ENCODE results near the gene MPC1. TPM values are rescaled to one million over a fixed set of nuclear protein-coding genes. Genes with fewer than 3 reads are reported as not detected.

The MPC1 gene
- total RNA-seq, 2 donors from 2014 or later = 21.6 to 22.1 TPM

- H3K36me3 Mint-ChIP-seq (ENCODE audit: low read depth) = peaks cover 8% of the 10 kb centered on the region
- DNase-seq (no peak), ATAC-seq (no peak)
- H3K4me1 Mint-ChIP-seq = peaks cover 7% of the 10 kb centered on the region
- H3K4me3 Mint-ChIP-seq = no peak overlapping the region
- no peaks in the 10 kb centered on the region for H3K9me3 ChIP-seq (ENCODE audit: control insufficient read depth, low read length, poor library complexity, severe bottlenecking)
- no peaks in the 10 kb centered on the region for H3K27me3 Mint-ChIP-seq
- H3K27ac Mint-ChIP-seq = no peak overlapping the region
Observed at GRCh38 chr6:166325383-166326042, 57.2 kb downstream of the MPC1 start.

- peaks cover 5% of the 10 kb centered on the region for H3K4me1 Mint-ChIP-seq
- H3K27ac Mint-ChIP-seq = no peak overlapping the region
- ATAC-seq = no peak
Observed at GRCh38 chr6:166323395-166323794, 59.3 kb downstream of the MPC1 start.

GRCh38 chr6:166318649-166319600, 63.8 kb downstream of the MPC1 start:
- Mint-ChIP-seq H3K4me1 (peaks cover 3% of the 10 kb centered on the region), H3K36me3 (ENCODE audit: low read depth) (peaks cover 5% of the 10 kb centered on the region), H3K27ac (no peak overlapping the region), H3K4me3 (no peak overlapping the region), H3K27me3 (no peaks in the 10 kb centered on the region)
- H3K9me3 ChIP-seq (ENCODE audit: control insufficient read depth, low read length, poor library complexity, severe bottlenecking) = no peaks in the 10 kb centered on the region
- no peak for ATAC-seq
- DNase-seq = no peak

More at GRCh38 chr6:166323395-166323794, 59.3 kb downstream of the MPC1 start:
- H3K36me3 Mint-ChIP-seq (ENCODE audit: low read depth) = peaks cover 9% of the 10 kb centered on the region
- no peak for DNase-seq
- no peaks in the 10 kb centered on the region for H3K27me3 Mint-ChIP-seq
- no peak overlapping the region for H3K4me3 Mint-ChIP-seq
- H3K9me3 ChIP-seq (ENCODE audit: control insufficient read depth, low read length, poor library complexity, severe bottlenecking) = no peaks in the 10 kb centered on the region

GRCh38 chr6:166318227-166318626, 64.5 kb downstream of the MPC1 start:
- no peaks in the 10 kb centered on the region for H3K9me3 ChIP-seq (ENCODE audit: control insufficient read depth, low read length, poor library complexity, severe bottlenecking)
- Mint-ChIP-seq H3K27ac (no peak overlapping the region), H3K36me3 (ENCODE audit: low read depth) (peaks cover 3% of the 10 kb centered on the region), H3K4me1 (peaks cover 3% of the 10 kb centered on the region), H3K4me3 (no peak overlapping the region), H3K27me3 (no peaks in the 10 kb centered on the region)
- no peak for ATAC-seq
- no peak for DNase-seq

- Mint-ChIP-seq H3K27me3 (no peaks in the 10 kb centered on the region), H3K4me3 (no peak overlapping the region), H3K4me1 (peaks cover 3% of the 10 kb centered on the region), H3K36me3 (ENCODE audit: low read depth) (peaks cover 2% of the 10 kb centered on the region), H3K27ac (no peak overlapping the region)
- H3K9me3 ChIP-seq (ENCODE audit: control insufficient read depth, low read length, poor library complexity, severe bottlenecking) = no peaks in the 10 kb centered on the region
- DNase-seq = no peak
- no peak for ATAC-seq
Observed at GRCh38 chr6:166317261-166318212, 65.2 kb downstream of the MPC1 start.

GRCh38 chr6:166315436-166315835, 67.3 kb downstream of the MPC1 start:
- DNase-seq = no peak
- no peak overlapping the region for H3K4me3 Mint-ChIP-seq
- H3K4me1 Mint-ChIP-seq = peaks cover 3% of the 10 kb centered on the region
- H3K9me3 ChIP-seq (ENCODE audit: control insufficient read depth, low read length, poor library complexity, severe bottlenecking) = no peaks in the 10 kb centered on the region
- no peaks in the 10 kb centered on the region for H3K27me3 Mint-ChIP-seq
- ATAC-seq = no peak
- H3K36me3 Mint-ChIP-seq (ENCODE audit: low read depth) = peaks cover 2% of the 10 kb centered on the region
- H3K27ac Mint-ChIP-seq = no peak overlapping the region

Other genes with a start within 250 kb of the MPC1 start
- gene TBXT, start 215.1 kb downstream of the MPC1 start, total RNA-seq = not detected
- not detected for gene PRR18, start 74.5 kb downstream of the MPC1 start, total RNA-seq
- 10 to 100 TPM; 10.9 to 12.3 TPM for gene SFT2D1, start 40.4 kb downstream of the MPC1 start, total RNA-seq
- gene RAMACL, start 203.7 kb upstream of the MPC1 start, total RNA-seq = under 1 TPM; 0.44 to 0.82 TPM
- 1 to 10 TPM; 3.3 to 5.9 TPM for gene RPS6KA2, start 244.3 kb upstream of the MPC1 start, total RNA-seq